GM13977 (cell line): ENCODE data around the gene POLR1H.

Source experiments
- DNase-seq: peaks from one replicate; pipeline ENCODE4 v3.0.0; 2012; ENCODE audit warnings: low spot score
- CTCF ChIP-seq: IDR thresholded peaks from 2 replicates; pipeline ENCODE4 v1.5.1; 2012; ENCODE audit warnings: mild to moderate bottlenecking, control low read depth; ENCODE audit not compliant: insufficient read depth; ENCODE audit errors: extremely low read depth, missing control alignments
- in situ Hi-C: fragments of 300-500 bp; cut with MboI; formaldehyde crosslinking; loops from one replicate; pipeline ENCODE4 v1.12.0; 2022; ENCODE audit warnings: low sequenced_read_pairs, low pct_unique_long_range_greater_than_20kb, mixed read lengths, inconsistent platforms; ENCODE audit not compliant: unreplicated experiment

Gene POLR1H

GRCh38 chr6:30067460-30068139, 6.5 kb downstream of the POLR1H start:
- in situ Hi-C loops: no loop called here
- no peak for TF ChIP-seq CTCF
- no peak for DNase-seq

- DNase-seq: no peak
- no peak for TF ChIP-seq CTCF
- in situ Hi-C loops: no loop called here
Observed at GRCh38 chr6:30071081-30071818, 10.2 kb downstream of the POLR1H start.

- in situ Hi-C loops: no loop called here
- no peak for TF ChIP-seq CTCF
- DNase-seq: no peak
Observed at GRCh38 chr6:30071858-30072257, 10.8 kb downstream of the POLR1H start.

- no peak for TF ChIP-seq CTCF
- no peak for DNase-seq
- in situ Hi-C loops: no loop called here
Observed at GRCh38 chr6:30073489-30074235, 12.6 kb downstream of the POLR1H start.

GRCh38 chr6:30074331-30075093, 13.4 kb downstream of the POLR1H start:
- in situ Hi-C loops: no loop called here
- DNase-seq: no peak
- TF ChIP-seq CTCF: no peak
